Measurements from ENCODE around the gene KLHDC2.
"Not testable (repeated sequence)": the region's sequence is repeated elsewhere in the genome, so short reads cannot be mapped to it uniquely, and the experiment has no call there.

KLHDC2 gene, protein sequence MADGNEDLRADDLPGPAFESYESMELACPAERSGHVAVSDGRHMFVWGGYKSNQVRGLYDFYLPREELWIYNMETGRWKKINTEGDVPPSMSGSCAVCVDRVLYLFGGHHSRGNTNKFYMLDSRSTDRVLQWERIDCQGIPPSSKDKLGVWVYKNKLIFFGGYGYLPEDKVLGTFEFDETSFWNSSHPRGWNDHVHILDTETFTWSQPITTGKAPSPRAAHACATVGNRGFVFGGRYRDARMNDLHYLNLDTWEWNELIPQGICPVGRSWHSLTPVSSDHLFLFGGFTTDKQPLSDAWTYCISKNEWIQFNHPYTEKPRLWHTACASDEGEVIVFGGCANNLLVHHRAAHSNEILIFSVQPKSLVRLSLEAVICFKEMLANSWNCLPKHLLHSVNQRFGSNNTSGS

DNA sequence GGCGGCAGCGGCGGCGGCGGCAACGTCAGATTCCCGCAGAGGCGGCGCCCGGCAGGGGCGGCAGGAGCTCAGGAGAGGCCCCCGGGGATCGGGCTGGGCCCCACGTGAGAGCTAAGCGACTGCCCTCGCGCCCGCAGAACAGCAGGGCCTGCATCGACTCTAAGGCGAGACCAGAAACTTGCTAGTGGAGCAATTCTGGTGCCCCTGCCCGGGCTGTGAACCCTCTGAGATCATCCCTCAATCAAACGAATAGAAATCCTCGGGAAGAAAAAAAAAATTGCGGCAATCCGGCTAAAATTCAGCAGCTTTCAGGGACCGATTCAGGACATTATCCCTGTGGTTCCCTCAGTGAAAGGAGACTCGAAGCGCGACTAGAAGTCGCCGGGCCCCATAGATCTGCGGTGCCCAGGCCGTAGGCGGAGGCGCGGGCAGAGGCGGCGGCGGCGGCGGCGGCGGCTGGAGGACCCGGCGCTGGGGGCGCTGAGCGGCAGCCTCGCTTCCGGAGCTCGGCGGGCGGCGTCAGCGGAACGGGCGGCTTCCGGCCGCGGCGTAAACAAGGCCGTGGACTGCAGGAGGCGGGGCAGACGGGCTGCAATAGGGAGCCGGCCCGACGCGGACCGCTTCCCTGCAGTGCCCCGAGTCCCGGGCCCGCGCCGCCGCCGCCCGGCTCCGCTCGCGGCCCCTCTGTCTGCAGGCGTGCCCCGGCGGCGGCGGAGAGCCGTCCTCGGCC, at the start of gene KLHDC2:
Gene KLHDC2, plus strand, starts transcription at position 583 of the 730 bp plus-strand sequence. CDS start 316 bp downstream, outside the sequence.
- no peak for FAIRE-seq

DNA sequence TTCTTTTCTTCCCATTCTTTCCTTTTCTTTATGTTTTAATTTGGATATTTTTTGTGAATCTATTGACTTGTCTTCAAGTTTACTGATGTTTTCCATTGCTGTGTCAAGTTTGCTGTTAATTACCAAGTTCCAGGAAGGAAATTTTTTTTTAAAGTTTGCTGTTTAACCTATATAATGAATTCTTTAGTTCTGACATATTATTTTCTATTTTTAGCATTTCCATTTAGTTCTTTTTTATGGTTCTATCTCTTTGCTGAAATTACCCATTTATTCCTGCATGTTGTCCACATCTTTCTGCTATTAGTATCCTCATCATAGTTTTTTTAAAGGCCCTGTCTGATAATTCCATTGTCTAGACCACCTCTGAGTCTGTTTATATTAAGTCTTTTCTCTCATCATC, 47.2 kb upstream of the KLHDC2 start:
- DNase-seq (ENCODE audit: insufficient read length, low spot score) = no peak
- FAIRE-seq = no peak
- TF ChIP-seq, protein P1, sequence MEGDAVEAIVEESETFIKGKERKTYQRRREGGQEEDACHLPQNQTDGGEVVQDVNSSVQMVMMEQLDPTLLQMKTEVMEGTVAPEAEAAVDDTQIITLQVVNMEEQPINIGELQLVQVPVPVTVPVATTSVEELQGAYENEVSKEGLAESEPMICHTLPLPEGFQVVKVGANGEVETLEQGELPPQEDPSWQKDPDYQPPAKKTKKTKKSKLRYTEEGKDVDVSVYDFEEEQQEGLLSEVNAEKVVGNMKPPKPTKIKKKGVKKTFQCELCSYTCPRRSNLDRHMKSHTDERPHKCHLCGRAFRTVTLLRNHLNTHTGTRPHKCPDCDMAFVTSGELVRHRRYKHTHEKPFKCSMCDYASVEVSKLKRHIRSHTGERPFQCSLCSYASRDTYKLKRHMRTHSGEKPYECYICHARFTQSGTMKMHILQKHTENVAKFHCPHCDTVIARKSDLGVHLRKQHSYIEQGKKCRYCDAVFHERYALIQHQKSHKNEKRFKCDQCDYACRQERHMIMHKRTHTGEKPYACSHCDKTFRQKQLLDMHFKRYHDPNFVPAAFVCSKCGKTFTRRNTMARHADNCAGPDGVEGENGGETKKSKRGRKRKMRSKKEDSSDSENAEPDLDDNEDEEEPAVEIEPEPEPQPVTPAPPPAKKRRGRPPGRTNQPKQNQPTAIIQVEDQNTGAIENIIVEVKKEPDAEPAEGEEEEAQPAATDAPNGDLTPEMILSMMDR (IDR thresholded peaks at IDR 0.05; ENCODE audit: insufficient read depth, missing control alignments) = no peak

More for the DNA sequence above, at the start of gene KLHDC2:
- TF ChIP-seq, protein P1 (IDR thresholded peaks at IDR 0.05; ENCODE audit: insufficient read depth, missing control alignments) = peak; percentile 60
- no peak for DNase-seq (ENCODE audit: insufficient read length, low spot score)

DNA sequence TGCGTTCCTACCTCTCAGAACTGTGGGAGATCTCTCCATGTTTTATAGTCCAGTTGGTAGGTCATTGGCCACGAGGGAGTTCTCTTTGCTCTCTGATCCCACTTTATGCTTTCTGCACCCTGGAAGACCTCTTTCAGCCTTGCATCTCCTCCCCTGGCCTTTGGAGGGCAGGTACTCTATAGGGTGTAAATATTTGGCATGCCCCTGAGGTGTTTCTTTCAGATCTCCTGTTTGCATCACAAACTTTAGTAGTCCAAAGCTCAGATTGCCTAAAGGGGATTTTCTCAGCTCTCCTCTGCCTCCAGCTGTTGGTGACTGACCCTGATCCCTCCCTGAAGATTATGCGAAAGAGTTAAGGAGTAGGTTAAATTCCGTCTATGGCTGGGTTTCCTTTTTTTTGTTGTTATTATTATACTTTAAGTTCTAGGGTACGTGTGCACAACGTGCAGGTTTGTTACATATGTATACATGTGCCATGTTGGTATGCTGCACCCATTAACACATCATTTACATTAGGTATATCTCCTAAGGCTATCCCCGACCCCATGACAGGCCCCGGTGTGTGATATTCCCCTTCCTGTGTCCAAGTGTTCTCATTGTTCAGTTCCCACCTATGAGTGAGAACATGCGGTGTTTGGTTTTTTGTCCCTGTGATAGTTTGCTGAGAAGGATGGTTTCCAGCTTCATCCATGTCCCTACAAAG, 46.1 kb upstream of the KLHDC2 start:
- FAIRE-seq; DNase-seq (ENCODE audit: insufficient read length, low spot score): not testable (repeated sequence)

DNA sequence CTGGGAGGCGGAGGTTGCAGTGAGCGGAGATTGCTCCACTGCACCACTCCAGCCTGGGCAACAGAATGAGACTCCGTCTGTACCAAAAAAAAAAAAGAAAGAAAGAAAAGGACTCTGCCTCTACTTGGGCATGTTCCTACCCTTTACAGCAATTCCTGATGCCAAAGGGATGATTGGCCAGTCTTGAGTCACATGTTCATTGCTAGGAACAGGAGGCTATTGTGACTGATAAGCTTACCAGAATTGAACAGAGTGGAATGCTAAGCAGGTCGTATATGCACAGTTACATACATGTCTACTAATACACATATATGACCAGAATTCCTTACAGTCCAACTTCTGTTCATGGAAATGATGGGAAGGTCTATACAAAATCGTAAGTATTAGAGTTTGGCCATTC, 40.8 kb upstream of the KLHDC2 start:
- FAIRE-seq = no peak
- DNase-seq (ENCODE audit: insufficient read length, low spot score) = no peak
- TF ChIP-seq, protein P1 (IDR thresholded peaks at IDR 0.05; ENCODE audit: insufficient read depth, missing control alignments) = no peak

DNA sequence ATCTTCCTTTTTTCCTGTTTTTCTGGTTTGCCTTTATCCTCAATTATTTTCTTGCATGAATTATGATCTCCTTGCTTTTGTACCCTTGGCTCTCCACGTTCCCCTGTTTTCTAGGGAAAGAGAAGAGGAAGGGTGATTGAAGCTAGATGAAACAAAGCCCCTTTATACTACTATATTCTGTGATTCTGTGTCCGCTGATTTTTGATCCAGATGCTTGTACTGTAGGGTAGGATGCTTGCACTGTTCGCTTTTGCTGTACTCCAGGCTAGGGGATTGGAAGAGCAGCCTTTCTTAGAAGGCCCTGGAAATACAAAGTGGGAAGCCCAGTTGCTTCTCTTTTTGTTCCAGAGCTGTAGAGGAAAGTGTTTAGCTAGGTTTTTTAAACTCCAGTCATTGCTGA, 35.1 kb upstream of the KLHDC2 start:
- FAIRE-seq (no peak), DNase-seq (ENCODE audit: insufficient read length, low spot score) (no peak)
- TF ChIP-seq, protein P1 (IDR thresholded peaks at IDR 0.05; ENCODE audit: insufficient read depth, missing control alignments) = no peak

DNA sequence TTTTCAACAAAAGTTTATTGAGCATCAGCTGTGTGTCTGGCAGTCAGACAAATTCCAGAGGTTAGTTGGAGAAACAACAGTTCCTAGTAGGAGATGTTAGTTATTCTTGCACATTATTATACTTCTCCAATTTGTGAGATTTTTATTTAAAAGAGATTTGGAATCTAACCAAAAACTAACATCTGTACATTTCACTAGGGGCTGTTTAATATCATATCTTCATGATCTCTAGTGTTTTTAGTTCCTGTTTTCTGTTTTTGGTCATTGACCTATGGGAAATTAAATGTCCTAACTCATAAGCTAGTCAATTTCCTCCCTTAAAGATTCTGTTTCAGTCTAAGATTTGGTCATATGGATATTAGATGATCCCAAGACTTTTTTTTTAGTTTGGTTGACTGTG, 34.1 kb upstream of the KLHDC2 start:
- TF ChIP-seq, protein P1 (IDR thresholded peaks at IDR 0.05; ENCODE audit: insufficient read depth, missing control alignments) = no peak
- FAIRE-seq = no peak
- no peak for DNase-seq (ENCODE audit: insufficient read length, low spot score)

DNA sequence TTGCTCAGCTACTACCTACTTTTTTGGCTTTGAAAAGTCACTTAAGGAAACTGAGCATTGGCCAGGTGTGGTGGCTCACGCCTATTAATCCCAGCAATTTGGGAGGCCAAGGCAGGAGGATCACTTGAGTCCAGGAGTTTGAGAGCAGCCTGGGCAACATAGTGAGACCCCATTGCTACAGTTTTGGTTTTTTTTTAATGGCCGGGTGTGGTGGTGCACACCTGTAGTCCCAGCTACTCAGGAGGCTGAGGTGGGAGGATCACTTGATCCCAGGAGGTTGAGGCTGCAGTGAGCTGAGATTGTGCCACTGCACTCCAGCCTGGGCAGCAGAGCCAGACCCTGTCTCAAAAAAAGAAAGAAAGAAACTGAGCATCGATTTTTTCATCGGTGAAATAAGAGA, 32.3 kb upstream of the KLHDC2 start:
- DNase-seq (ENCODE audit: insufficient read length, low spot score); FAIRE-seq: not testable (repeated sequence)

Data from D721Med (cell line).